ENCODE measurements around the gene FXYD4.

- TF ChIP-seq CTCF (conservative IDR thresholded peaks at IDR 0.05; ENCODE audit: low read depth, low read length): peak; percentile 71
- TF ChIP-seq EZH2 (IDR thresholded peaks at IDR 0.05; ENCODE audit: low read length, unreplicated experiment): no peak
These were observed 19.3 kb downstream of the FXYD4 start for GRCh38 chr10:43390759-43391158.
